ENCODE results near the gene CFAP100. TPM values are rescaled to one million over a fixed set of nuclear protein-coding genes. Genes with fewer than 3 reads are reported as not detected.

The CFAP100 gene
- total RNA-seq, 4 donors from 2014 or later = 6.1 TPM; not detected in 3

GRCh38 chr3:126417515-126417914, 22.8 kb downstream of the CFAP100 start:
- TF ChIP-seq EP300 (IDR thresholded peaks at IDR 0.05) (no peak), POLR2A (IDR thresholded peaks at IDR 0.05) (no peak), CTCF (IDR thresholded peaks at IDR 0.05) (no peak)
- Histone ChIP-seq H3K4me3 (no peak overlapping the region), H3K27ac (no peak overlapping the region), H3K4me1 (no peaks in the 10 kb centered on the region), H3K36me3 (no peaks in the 10 kb centered on the region), H3K27me3 (peaks cover 0 to 55% of the 10 kb centered on the region in 2 donors), H3K9me3 (no peaks in the 10 kb centered on the region)
- 46 to 47% methylated on average over 3 to 4 of the region's 5 CpGs for WGBS, 2 donors
- DNase-seq (ENCODE audit: low spot score in 2 of 2) = no peak

GRCh38 chr3:126417981-126418530, 23.3 kb downstream of the CFAP100 start:
- WGBS, 2 donors = 86 to 89% methylated on average over 11 of the region's 11 CpGs
- H3K36me3 ChIP-seq = no peaks in the 10 kb centered on the region
- TF ChIP-seq EP300 (IDR thresholded peaks at IDR 0.05) (no peak), POLR2A (IDR thresholded peaks at IDR 0.05) (no peak), CTCF (IDR thresholded peaks at IDR 0.05) (no peak)
- no peak overlapping the region for H3K4me3 ChIP-seq
- no peaks in the 10 kb centered on the region for H3K9me3 ChIP-seq
- H3K27me3 ChIP-seq = peaks cover 0 to 55% of the 10 kb centered on the region in 2 donors
- H3K4me1 ChIP-seq = no peaks in the 10 kb centered on the region
- no peak for DNase-seq (ENCODE audit: low spot score in 2 of 2)
- no peak overlapping the region for H3K27ac ChIP-seq

GRCh38 chr3:126418661-126419131, 24.0 kb downstream of the CFAP100 start:
- Histone ChIP-seq H3K4me3 (no peak overlapping the region), H3K4me1 (no peaks in the 10 kb centered on the region), H3K36me3 (no peaks in the 10 kb centered on the region), H3K27ac (no peak overlapping the region), H3K9me3 (no peaks in the 10 kb centered on the region), H3K27me3 (peaks cover 0 to 50% of the 10 kb centered on the region in 2 donors)
- no peak for DNase-seq (ENCODE audit: low spot score in 2 of 2)
- 78 to 82% methylated on average over 10 to 16 of the region's 20 CpGs for WGBS, 2 donors
- TF ChIP-seq POLR2A (IDR thresholded peaks at IDR 0.05) (no peak), EP300 (IDR thresholded peaks at IDR 0.05) (no peak), CTCF (IDR thresholded peaks at IDR 0.05) (no peak)

- no peak overlapping the region for H3K27ac ChIP-seq
- WGBS, 2 donors = 52 to 69% methylated on average over 5 to 6 of the region's 6 CpGs
- no peaks in the 10 kb centered on the region for H3K9me3 ChIP-seq
- no peak for DNase-seq (ENCODE audit: low spot score in 2 of 2)
- H3K36me3 ChIP-seq = peaks cover 0 to 3% (median 0%) of the 10 kb centered on the region in 3 donors
- H3K27me3 ChIP-seq = peaks cover 0 to 45% of the 10 kb centered on the region in 2 donors
- no peaks in the 10 kb centered on the region for H3K4me1 ChIP-seq
- H3K4me3 ChIP-seq = no peak overlapping the region
- TF ChIP-seq EP300 (IDR thresholded peaks at IDR 0.05) (no peak), CTCF (IDR thresholded peaks at IDR 0.05) (no peak), POLR2A (IDR thresholded peaks at IDR 0.05) (no peak)
These were observed 24.5 kb downstream of the CFAP100 start for GRCh38 chr3:126419151-126419703.

Measured in tibial nerve (tissue), 4 donors.